AG08395 (cell line): ENCODE data around the gene TM2D3.

Source experiments
- DNase-seq: peaks from one replicate; pipeline ENCODE4 v3.0.0; 2012; ENCODE audit warnings: mixed read lengths, low spot score

The TM2D3 gene

DNA sequence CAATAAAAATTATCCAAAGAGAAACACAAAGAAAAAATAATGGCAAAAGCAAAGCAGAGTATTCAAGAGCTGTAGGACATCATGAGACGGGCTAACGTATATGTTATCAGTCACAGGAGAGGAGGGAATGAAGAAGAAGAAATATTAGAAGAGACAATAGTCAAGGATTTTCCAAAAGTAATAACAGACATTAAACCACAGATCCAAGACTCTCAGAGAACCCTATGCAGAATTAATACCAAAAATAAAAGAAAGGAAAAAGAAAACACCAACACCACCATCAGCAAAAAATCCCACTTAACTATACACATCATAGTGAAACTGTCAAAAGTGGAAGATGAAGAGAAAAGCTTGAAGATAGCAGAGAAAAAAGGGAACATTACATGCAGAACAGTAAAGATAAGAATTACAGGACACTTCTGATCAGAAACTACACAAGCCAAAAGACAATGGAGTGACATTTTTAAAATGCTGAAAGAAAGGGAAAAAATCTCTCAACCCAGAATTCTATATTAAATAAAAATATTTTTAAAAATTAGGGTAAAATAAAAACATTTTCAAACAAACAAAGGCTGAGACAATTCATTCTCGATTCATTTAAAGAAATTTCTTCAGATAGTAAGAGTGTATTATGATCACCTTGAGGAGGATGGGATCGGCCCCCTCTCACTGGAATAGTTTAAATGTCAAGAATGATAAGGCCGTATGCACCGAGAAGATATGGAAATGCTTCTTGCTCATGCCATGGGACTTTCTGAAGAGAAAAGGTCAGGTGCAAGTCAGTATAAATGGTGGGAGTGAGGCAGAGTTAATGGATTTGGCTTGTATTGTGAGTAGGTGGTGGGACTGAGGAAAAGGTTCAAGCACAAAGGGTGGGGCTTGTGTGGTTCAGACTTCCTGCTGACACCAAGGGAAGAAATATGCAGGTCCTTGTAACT is 28.5 kb downstream of the TM2D3 start:
- no peak for DNase-seq

DNA sequence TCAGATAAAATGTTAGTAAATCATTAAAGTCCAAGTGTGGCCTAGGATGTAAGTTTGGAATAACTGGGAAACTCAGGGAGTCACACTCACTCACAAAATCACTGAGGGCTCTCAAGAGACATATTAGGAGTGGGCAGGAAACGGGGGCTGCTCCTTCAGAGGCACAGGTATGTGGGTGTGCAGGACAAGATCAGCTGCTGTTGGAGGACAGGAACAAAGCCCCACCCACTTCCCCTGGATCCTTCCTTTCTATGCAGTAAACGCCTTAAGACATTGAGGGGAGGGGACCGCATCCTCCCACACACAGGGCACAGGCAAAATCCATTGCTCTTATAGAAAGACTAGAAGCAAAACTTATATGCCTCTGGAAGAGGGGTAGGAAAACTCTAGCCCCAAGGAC is 30.2 kb downstream of the TM2D3 start:
- no peak for DNase-seq

DNA sequence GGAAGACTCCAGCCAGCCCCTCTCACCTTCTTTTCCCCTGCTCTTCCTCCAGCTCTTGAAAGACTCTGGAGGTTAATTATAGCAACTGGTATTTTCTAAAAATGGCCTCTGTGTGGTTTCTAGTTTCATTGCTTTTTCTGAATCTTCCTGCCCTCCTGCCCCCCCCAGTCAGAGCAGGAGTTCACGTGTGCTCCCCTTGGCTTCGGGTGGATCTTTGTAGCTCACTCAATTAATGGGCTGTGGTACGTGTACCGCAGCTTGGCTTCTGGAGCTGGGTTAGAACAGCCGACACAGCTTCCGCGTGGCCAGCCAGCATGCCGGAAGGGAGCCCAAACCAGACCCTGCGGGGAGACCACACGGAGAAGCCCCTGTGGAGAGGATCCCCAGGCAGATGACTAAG is 31.5 kb downstream of the TM2D3 start:
- no peak for DNase-seq

DNA sequence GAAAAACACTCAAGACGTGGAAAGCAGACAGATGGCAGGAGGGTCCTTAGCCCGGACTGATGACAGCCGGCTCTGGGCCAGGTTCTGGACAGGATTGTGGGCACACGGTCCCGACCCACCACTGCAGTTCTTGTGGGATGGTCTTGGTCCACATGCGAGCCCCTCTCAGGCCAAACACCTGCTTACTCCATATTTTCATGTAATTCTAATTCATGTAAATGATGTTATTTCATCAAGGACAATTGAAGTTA is 32.6 kb downstream of the TM2D3 start:
- no peak for DNase-seq

DNA sequence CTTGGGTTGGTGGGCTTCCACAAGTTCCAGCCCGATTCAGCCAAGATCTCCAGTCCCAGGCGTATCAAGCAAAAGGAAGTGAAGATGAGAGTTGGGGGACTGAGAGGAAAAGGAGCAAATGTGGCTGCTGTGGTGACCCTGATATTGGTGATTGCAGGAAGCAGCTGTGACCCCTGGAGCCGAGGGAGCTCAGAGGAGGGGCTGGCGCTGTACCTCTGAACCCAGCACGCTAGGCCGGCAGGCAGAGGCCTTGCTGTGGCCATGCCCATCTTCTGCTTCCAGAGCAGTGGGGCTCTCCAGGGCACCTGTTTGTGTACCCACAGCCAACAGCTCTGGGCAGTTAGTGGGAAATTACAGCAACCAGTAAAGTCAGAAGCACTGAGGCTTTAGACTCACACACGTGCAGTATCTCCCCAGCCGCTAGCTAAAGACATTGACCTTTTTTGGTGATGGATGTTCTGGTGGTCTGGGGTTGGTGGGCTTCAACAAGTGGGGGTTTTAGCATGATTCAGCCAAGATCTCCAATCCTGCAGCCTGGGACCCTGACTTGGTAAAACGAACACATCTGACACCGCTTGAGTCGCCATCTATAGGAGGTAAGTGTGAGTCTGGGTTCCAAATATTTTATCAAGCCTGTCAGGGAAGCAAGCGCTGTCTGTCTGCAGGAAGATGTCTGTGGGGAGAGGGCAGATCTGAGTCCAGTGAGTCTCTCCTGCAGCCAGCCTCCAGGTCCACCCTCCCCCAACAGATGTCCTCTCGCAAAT is 33.1 kb downstream of the TM2D3 start:
- DNase-seq: no peak

DNA sequence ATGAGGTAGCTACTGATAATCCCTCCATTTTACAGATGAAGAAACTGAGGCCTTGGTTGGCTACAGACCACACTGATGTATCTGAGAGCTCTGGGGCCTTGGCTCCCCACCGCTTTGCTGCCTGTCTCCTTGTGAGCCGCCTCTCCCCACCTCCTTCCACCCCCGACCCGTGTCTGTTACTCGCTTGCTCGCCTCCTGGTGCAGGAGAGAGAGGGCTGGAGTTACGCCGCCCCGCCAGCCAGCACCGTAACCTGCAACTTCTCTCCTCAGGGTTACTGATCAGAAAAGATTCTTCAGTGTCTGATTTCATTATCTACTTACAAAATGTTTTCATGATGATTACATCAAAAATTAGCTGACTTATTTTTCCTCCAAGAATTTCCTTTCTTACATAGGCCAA is 34.1 kb downstream of the TM2D3 start:
- no peak for DNase-seq

DNA sequence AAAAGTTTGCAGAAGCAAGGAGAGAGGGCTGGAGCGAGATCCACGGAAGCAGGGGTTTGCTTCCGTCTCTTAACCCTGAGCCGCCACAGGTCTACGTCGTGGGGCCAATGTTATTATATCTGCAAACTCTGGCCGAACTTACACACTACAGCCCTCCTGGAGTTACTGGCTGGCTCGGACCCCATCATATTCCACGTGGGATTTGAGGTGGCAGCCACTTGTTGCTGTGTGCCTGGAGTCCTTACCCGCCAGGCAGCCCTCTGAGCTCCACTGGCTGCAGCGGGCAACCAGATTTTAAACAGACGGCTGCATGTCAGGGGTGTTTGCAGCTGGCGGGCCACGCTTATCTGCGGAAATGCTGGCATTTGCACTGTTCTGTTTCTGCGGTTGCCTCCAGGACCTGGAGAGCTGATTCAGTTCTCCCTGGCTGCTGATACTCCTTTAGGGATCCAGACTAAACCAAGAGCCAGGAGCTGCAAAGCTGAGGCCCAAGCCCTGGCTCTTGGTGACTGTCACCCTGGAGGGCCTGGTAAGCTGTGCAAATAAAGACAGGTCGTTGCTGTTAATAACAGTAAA is 34.7 kb downstream of the TM2D3 start:
- no peak for DNase-seq

DNA sequence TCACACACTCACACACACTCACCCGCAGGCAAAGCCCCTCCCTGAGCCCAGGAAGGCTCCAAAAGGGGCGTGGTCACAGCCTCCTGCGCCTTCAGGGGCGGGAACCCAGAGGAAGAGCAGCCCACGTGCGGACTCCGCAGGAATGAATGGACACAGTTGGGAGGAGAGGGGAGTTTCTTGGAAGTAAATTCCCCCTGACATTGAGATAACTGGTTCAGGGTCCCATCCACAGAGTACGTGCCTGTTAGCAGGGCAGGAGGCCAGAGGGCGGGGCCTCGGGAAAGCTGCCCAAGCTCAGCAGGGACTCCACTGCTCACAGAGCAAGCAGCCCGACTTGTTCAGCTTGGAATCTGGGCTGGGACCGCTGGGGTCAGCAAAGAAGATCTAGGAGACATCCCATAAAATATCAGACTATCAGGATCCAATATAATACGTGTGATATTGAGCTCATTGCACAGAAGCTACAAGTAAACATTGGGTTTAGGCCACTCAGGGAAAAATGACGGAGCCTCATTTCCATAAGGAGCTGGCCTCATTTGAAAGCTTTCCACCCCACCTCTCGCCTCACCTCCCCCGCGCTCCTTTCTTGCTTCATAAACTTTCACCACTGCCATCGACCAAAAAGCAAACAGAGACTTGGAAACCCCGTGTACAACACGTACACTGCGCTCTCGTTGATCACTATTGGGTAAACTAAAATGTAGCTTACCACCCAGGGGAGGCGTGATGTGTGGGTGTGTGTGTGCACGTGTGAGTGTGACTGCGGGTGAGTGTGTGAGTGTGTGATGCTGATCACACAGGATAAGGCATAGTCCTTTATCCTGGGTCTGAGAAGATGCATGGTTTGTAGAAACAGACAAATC is 36.0 kb downstream of the TM2D3 start:
- peak; percentile 84 for DNase-seq

DNA sequence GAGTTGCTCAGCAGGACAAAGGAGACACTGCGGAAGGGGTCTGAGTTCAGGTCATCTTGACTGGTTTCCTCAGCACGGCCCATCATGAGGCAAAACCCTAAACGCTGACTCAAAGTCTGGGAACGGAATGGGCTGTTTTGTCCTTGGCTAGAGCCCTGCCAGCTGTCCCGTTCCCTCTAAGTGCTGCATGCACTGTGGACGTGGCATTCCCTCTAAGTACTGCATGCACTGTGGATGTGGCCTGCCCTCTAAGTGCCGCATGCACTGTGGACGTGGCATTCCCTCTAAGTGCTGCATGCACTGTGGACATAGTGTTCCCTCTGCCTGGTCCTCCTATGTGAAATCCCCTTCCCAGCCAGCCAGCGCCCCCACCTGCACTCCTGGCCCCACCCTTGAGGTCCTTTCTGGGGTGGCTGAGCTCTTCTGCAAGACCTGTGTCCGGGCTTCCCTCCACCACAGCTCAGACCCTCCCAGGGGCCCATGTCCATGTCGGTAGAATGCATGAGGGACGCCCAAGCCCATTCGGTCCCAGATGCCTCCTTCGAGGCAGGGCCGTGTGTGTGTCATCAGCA is 36.7 kb downstream of the TM2D3 start:
- DNase-seq: peak; percentile 37

DNA sequence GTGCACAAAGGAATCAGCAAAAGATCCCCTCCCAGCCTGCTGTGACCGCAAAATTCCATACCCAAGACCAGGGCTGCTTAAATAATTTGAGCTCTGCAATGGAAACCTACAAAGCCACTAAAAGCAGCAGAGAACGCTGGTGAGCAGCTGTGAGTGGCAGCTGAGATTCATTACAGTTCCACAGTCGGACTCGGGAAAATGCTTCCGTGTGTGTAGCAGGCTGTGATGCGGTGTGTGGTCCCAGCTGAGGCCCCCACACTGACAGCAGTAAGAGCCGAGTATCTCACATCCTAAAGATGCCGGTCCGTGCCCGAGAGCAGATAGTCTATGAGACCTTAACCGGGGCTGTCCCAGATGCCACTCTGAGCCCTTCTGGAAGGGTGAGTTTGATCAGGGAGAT is 37.4 kb downstream of the TM2D3 start:
- DNase-seq: no peak

DNA sequence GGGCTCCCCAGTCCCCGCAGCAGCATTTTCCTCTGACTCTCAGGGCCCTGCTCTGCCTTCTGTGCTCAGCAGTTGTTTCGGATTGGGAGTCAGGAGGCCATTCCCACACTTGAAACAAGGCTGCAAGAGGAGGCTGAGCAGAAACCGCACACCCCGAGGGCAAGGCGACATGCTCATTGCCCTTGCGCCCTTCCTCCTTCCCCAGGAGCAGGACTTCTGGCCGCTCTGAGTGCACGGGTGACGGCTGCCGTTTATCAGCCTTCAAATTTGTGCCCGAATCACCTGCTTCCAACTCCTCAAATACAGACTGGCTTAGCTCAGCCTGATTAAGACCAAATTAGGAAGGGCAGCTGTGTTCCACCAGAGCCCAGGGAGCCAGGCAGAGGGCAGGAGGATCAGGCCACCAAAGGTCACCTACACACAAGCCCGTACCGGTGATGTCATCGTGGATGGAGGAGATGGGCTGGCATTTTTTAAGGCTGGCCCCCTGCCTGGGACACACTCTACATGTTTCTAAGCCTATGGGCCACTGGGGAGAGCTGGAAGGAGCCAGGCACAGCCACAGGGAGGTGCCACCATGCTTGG is 38.1 kb downstream of the TM2D3 start:
- no peak for DNase-seq

DNA sequence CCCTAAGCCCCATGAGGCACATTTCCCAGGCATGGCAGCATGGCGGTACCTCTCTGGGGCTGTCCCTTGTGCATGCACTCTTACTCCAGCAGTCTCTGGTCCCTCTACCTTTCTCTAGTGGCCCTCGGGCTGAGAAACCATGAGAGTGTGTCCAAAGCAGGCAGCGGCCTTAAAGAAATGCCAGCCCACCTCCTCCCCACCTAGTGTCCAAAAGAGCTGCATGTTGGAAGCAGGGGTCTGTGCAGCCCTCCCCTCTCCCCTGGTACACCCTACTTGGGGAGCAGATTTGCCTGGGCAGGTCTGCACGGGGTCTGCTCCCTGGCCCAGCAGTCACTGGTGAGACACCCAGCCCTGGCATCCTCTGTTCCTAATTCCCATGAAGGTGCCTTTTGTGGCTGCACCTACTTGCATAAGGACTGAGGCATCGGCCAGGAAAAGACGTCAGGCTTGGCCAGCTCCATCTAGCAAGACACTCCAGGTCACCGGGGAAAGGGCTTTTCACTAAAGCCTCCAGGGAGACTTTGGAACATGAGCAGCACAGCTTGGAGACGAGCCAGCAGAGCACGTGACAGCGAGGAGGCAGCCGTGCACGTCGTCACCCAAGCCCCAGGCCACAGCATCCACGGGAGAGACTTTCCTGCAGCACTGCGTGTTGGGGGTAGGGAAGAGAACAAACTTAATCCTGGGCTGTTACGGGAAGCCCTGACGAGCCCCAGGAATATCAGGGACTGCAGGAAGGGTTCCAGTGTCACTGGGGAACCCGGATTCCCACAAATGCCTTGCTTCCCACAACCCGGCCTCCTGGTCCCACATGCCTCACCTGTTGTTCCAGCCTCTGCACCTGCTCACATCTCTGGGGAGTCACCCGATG is 38.8 kb downstream of the TM2D3 start:
- DNase-seq: no peak

DNA sequence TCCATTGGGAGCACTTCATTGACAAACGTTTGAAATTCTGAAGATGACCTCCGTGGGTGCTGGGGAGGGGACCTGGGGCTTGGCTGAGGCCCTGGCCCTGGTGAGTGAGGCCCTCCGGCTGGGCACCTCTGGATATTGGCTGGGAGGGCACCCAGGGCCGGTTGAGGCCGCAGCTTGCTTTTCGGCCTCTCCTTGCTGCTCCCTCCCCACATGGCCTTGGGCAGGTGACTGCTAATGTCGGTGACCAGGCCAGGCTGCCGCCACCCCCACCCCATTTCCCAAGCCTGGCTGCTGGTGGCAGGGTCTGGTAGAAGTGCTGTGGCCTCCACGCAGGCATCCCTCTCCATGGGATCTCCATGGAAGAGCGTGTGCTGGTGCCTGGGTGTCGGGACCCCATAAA is 39.5 kb downstream of the TM2D3 start:
- DNase-seq: no peak

DNA sequence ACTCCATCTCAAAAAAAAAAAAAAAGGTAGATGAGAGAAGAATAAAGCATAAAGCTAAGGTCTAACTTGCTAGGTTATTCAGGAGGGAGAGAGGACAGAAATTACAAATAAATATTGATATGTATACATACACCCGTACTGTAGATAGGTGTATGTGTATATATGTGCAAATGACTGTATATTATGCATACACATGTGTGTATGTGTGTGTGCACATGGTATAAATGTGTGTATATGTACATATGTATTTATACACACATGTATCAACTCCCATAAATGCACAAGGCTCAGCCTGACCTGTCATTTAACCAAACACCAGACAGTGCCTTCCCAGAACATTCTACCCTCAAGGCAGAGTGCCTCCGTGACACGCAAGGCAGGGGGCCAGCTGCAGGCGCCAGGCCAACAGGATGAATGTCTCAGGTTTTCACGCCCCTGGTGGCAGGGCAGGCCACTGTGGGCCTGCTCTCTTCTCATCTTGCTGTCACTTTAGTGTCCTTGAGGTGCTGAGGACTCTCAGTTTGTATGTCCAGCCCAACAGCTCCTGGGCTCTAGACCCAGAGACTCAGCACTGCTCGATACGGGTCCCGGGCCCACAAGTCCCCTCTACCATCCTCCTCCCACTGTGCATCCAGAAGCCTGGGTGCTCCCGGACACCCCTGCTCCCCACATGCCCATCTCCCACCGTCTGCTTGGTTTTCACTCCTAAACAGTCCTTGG is 40.4 kb downstream of the TM2D3 start:
- no peak for DNase-seq

DNA sequence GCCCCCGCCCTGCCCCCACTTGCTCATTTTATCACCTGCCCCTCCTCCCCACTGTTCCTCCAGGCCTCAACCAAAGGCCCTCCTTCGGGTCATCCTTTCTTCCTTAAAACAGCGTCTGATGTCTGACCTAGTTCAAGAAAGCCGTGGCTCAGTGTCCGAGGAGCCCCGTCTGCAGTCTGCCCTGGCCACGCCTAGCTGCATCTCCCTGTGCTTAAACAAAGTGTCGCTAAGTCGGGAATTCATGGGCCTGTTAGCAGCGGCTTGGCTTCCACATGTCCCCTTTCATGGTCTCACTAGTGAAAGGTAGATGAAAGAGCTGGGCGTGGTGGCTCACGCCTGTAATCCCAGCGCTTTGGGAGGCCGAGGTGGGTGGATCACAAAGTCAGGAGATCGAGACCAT is 41.2 kb downstream of the TM2D3 start:
- DNase-seq: no peak

DNA sequence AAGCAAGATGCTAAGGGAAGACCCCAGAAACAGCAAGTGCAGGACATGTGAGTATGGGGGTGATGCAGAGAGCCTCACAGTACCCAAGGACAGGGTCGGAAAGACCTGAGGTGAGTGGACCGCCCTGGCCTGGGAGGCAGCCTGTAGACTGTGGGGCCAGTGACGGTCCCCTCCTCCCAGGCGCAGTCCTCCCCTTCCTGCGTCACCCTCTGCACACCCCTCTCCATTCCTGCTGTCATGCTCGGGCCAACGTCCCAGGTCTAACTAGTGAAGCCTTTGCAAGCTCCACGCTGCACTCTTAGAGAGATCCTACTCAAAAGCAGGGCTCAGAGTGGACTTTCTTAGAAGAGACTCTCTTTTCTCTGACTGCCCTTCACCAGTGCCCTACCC is 41.6 kb downstream of the TM2D3 start:
- no peak for DNase-seq

DNA sequence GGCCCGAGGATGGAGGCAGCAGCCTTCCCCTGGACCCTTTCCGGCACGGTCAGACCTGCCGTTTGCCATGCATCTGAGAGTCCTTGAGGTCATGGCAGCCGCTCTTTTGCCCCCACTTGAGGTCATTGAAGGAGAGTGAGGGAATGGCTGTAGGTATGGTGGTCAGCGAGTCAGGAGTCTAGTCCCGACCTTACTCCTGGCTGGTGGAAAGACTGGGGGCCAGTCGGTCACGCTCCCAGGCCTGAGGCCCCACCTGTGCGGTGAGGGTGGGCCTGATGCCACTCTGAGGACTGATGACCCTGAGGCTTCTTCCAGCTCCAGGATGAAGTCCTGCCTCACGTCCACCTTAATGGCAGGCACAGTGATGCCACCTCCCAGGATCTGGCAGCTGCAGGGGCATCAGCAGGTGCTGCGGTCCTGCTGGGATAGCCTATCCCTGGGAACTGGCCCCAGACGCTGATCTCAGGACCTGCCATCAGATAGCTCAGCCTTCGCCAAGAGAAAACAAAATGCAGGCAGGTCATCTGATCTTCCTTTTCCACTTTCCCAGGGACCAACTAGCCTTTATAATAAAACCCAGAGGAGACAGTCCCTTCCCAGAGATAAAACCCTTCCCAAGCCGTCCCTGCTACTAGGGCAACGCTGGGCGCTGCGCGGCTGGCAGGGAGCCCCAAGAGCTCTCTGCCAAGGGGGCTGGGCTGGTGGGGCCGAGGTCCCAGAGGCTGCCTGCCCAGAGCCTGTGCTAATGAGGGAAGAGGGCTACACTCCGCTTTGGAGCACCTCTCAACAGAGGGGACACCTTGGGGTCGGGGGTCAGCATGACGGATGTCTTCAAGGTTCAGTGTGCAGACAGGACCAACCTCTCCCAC is 42.2 kb downstream of the TM2D3 start:
- DNase-seq: no peak

DNA sequence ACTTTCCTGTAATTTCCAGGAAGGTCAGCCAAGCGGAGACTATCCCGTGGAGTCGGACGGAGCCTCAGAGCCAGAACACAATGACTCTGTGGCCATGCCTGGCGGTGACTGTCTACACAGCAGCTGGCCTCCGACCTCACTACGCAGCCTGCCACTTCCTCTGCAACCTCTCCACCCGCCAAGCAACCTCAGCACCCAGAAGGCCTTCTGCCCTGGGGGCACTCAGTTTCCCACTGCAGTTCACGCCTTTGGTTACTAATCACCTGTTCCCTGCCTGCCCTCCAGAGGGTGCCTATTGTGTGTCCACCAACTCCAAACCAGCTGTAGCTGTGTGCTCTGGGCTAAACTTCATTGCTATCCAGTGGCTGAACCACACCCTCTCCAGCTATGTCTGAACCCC is 44.0 kb downstream of the TM2D3 start:
- DNase-seq: no peak

DNA sequence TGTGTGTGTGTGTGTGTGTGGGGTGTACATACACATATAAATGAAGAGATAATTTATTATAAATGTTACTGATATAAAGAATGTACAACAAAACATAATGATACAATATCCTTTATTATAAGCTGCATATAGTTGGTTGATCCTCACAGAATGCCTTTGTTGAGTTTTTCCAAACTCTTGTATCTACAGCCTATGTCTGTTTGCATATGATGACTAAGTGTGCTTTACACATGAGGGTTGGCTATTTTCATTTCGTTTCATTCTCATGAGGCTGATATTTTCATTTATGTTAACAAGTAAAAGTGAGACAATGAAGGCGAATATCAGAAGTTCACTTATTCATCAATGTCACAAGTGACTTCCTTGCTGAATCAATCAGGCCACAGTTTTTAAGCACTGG is 45.1 kb downstream of the TM2D3 start:
- DNase-seq: no peak
